Ramos (cell line): ENCODE results near the gene CRAT.
"Not testable (repeated sequence)": the region's sequence is repeated elsewhere in the genome, so short reads cannot be mapped to it uniquely, and the experiment has no call there.

Source experiments
- in situ Hi-C: fragments of 300-500 bp; cut with MboI; formaldehyde crosslinking; loops from one replicate; pipeline ENCODE4 v1.14.3; 2022; ENCODE audit warnings: low sequenced_read_pairs; ENCODE audit not compliant: unreplicated experiment

Gene CRAT

GRCh38 chr9:129139233-129139992, 28.8 kb upstream of the CRAT start:
- in situ Hi-C loops, result loop anchor here (25.0 kb wide), 1 partner anchor 648 kb away; no protein-coding TSS in a partner anchor

- in situ Hi-C loops, result loop anchor here (25.0 kb wide), 1 partner anchor 649 kb away; no protein-coding TSS in a partner anchor
These were observed 28.1 kb upstream of the CRAT start for GRCh38 chr9:129138476-129139232.

- in situ Hi-C loops, result loop anchor here (25.0 kb wide), 1 partner anchor 649 kb away; no protein-coding TSS in a partner anchor
These were observed 27.5 kb upstream of the CRAT start for GRCh38 chr9:129138144-129138462.

- in situ Hi-C loops, result loop anchor here (25.0 kb wide), 1 partner anchor 650 kb away; no protein-coding TSS in a partner anchor
These were observed 26.9 kb upstream of the CRAT start for GRCh38 chr9:129137292-129138143.

- in situ Hi-C loops, result loop anchor here (25.0 kb wide), 1 partner anchor 651 kb away; no protein-coding TSS in a partner anchor
These were observed 25.9 kb upstream of the CRAT start for GRCh38 chr9:129136446-129137035.

- in situ Hi-C loops, result loop anchor here (25.0 kb wide), 1 partner anchor 652 kb away; no protein-coding TSS in a partner anchor
These were observed 24.9 kb upstream of the CRAT start for GRCh38 chr9:129135476-129135875.

- in situ Hi-C loops, result loop anchor here (5.0 to 25.0 kb wide), 2 partner anchors 479 to 654 kb away; no protein-coding TSS in a partner anchor
These were observed 22.5 kb upstream of the CRAT start for GRCh38 chr9:129133082-129133481.

GRCh38 chr9:129131300-129132145, 20.9 kb upstream of the CRAT start:
- in situ Hi-C loops, result loop anchor here (5.0 to 25.0 kb wide), 2 partner anchors 481 to 656 kb away; no protein-coding TSS in a partner anchor

- in situ Hi-C loops, result loop anchor here (5.0 to 25.0 kb wide), 2 partner anchors 482 to 657 kb away; no protein-coding TSS in a partner anchor
These were observed 20.2 kb upstream of the CRAT start for GRCh38 chr9:129130791-129131190.

GRCh38 chr9:129130271-129130670, 19.7 kb upstream of the CRAT start:
- in situ Hi-C loops, result loop anchor here (5.0 to 25.0 kb wide), 2 partner anchors 482 to 657 kb away; no protein-coding TSS in a partner anchor

- in situ Hi-C loops, result loop anchor here (25.0 kb wide), 1 partner anchor 659 kb away; no protein-coding TSS in a partner anchor
These were observed 18.1 kb upstream of the CRAT start for GRCh38 chr9:129128689-129129088.

GRCh38 chr9:129126749-129127618, 16.4 kb upstream of the CRAT start:
- in situ Hi-C loops, result loop anchor here (25.0 kb wide), 1 partner anchor 660 kb away; no protein-coding TSS in a partner anchor

GRCh38 chr9:129125478-129125877, 14.9 kb upstream of the CRAT start:
- in situ Hi-C loops, result loop anchor here (25.0 kb wide), 1 partner anchor 662 kb away; no protein-coding TSS in a partner anchor

GRCh38 chr9:129124506-129125069, 14.0 kb upstream of the CRAT start:
- in situ Hi-C loops, result loop anchor here (25.0 kb wide), 1 partner anchor 663 kb away; no protein-coding TSS in a partner anchor

GRCh38 chr9:129122976-129123375, 12.4 kb upstream of the CRAT start:
- in situ Hi-C loops, result not testable (repeated sequence)

GRCh38 chr9:129122133-129122532, 11.5 kb upstream of the CRAT start:
- in situ Hi-C loops, result no loop called here

- in situ Hi-C loops, result no loop called here
These were observed 10.9 kb upstream of the CRAT start for GRCh38 chr9:129121483-129121882.
